HG03159 (cell line): ENCODE results near the gene THSD4.

ENCODE experiments used
- ATAC-seq: cut with Tn5 transposase; IDR thresholded peaks from one replicate; pipeline ENCODE4 v1.9.1; 2021; ENCODE audit warnings: mild to moderate bottlenecking, moderate library complexity; ENCODE audit not compliant: unreplicated experiment

The THSD4 gene

GRCh38 chr15:71220828-71221227 lies 105.6 kb downstream of the THSD4 start:
- ATAC-seq = no peak

GRCh38 chr15:71221417-71221816 lies 106.1 kb downstream of the THSD4 start:
- no peak for ATAC-seq

- no peak for ATAC-seq
Observed at GRCh38 chr15:71223516-71223915, 108.2 kb downstream of the THSD4 start.

GRCh38 chr15:71224024-71224423 lies 108.8 kb downstream of the THSD4 start:
- no peak for ATAC-seq

DNA sequence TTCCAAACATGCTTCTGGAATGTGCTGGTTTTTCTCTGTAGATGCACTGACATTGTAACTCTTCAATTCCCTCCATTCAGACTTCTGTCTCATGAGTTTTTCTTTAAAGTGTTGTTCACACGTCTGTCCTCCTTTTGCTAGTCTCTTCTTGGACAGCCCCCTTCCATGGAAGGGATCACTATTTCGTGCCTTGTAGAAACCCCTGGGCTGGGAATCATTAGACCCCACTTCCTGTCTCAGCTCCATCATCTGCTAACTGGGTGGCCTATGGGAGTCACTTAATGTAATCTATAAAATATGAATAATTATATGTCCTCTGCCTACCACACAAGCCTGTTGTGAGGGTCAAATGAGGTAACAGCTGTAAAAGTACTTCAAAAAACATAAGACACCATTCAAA lies 110.6 kb downstream of the THSD4 start:
- ATAC-seq = no peak

- no peak for ATAC-seq
Observed at GRCh38 chr15:71226536-71227455, 111.5 kb downstream of the THSD4 start.

GRCh38 chr15:71228403-71228802 lies 113.1 kb downstream of the THSD4 start:
- no peak for ATAC-seq

GRCh38 chr15:71230303-71230702 lies 115.0 kb downstream of the THSD4 start:
- ATAC-seq = no peak

DNA sequence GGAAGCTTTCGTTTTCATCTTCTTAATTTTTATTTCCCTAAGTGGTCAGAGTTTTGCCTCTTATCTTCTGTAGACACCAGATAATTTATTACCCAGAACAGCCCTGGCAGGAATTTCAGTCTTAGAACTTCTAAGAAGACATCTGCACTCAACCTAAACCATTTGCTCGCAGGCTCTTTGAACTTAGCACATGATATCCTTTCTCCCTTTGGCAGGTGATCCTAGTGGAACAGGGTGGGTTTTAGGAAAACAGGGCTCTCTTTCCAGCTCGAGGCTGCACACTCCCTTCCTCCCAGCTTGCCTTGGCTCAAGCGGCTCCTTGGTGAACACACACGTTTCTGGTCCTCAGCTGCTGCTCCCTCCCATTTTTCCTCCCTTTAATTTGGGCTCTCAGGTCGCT lies 116.5 kb downstream of the THSD4 start:
- ATAC-seq = no peak

DNA sequence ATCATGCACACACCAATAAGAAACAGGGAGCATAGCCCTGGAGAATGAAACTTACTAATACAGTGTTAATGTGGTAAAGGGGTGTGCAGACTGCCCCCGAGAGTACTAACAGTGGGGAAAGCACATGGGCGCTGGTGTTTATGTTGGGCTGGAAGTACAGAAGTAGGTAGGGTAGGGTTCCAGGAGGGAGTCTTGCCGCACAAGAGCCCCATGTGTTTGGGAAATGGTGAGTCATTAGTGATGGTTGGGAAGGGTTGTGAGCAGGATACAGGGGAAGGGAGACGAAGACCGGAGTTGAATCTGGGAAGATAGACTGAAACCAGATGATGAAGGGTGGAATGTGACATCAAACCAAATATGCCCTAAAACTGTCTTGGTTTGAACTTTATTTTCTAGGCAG lies 117.1 kb downstream of the THSD4 start:
- ATAC-seq = no peak

- ATAC-seq = no peak
Observed at GRCh38 chr15:71237456-71238188, 122.4 kb downstream of the THSD4 start.

- ATAC-seq = no peak
Observed at GRCh38 chr15:71238926-71239325, 123.7 kb downstream of the THSD4 start.

- no peak for ATAC-seq
Observed at GRCh38 chr15:71239592-71240364, 124.5 kb downstream of the THSD4 start.

DNA sequence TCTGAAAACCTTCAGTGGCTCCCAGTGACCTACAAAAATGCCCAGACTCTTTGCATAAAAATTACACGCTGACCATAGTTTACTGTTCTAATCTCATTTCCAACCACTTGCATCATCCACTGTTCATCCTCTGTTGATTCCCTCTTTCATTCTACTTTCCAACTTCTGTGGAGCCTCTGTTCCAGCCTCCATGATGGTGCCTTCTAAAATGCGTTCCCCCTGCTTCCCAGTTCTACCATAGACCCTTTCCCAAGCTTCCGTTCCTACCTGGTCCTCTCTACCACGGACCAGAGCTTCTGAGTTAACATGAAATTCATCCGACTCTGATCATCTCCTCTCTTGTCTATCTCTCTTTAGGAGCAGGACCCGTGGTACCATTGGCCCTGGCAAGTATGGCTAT lies 127.0 kb downstream of the THSD4 start:
- ATAC-seq = no peak

GRCh38 chr15:71244250-71244649 lies 129.0 kb downstream of the THSD4 start:
- no peak for ATAC-seq

- ATAC-seq = no peak
Observed at GRCh38 chr15:71245588-71245987, 130.3 kb downstream of the THSD4 start.

DNA sequence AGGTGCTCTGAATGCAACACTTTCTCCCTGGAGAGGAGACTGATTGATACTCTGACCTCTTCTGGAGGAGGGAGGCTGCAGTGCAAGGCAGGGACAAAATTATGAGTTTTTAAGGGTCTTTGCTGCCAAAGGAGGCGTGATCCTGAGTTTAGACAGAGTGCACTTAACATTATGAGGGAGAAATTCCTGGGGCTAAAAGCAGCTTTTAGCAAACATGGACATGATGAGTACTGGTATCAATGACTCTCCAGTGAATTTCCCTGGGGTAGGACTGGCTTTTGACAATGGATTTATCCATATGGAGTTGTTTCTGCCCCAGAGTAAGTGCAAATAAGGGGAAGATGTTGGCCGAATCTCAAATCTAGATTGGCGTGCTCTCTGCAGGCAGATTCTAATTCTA lies 133.1 kb downstream of the THSD4 start:
- ATAC-seq = no peak

- ATAC-seq = no peak
Observed at GRCh38 chr15:71249986-71250385, 134.7 kb downstream of the THSD4 start.

DNA sequence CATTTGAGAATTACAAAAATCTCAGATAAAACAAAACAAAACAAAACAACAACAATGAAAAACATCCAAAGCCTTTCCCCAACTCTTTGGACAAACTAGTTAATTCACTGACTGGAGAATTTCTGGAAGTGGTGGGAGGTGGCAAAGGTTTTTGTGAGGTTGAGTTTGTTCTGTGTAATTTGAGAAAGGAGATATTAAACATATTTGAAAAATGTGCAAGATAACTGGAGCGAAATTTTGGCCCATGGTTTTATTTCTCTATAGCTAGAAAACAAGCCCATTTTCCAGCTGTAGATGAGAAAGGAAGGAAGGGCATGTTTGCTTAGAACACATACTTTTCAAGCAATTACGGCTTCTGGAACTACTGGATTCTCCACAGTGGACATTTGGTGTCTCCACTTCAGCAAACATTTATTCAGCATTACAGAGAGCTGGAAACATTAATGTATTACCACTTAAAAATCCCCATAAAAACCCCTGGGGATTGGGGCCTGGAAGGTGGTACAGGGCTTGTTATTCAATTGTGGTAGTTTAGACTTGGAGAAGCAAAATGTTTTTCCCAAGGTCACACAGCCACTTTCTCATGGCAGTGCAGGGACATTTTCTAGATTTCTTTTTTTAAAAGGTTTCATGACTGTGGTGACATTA lies 135.8 kb downstream of the THSD4 start:
- no peak for ATAC-seq

- no peak for ATAC-seq
Observed at GRCh38 chr15:71251584-71252043, 136.3 kb downstream of the THSD4 start.
